NT2/D1 (cell line): ENCODE results near the gene PCDH7.

ENCODE experiments used
- DNase-seq: peaks from one replicate; pipeline ENCODE4 v3.0.0-alpha.2; 2011; ENCODE audit warnings: low read depth, low spot score
- H3K27me3 ChIP-seq: 2 replicates; pipeline ENCODE4 v1.6.0; 2011; ENCODE audit warnings: mild to moderate bottlenecking; ENCODE audit not compliant: insufficient read length, insufficient read depth
- H3K36me3 ChIP-seq: 2 replicates; pipeline ENCODE4 v1.6.1; 2011; ENCODE audit warnings: mild to moderate bottlenecking, low read length, mixed read lengths; ENCODE audit not compliant: insufficient read depth, insufficient read length
- H3K4me1 ChIP-seq: 2 replicates; pipeline ENCODE4 v1.5.1; 2011; ENCODE audit not compliant: insufficient read depth, insufficient read length
- H3K4me3 ChIP-seq: 2 replicates; pipeline ENCODE4 v1.5.1; 2011; ENCODE audit warnings: low read depth; ENCODE audit not compliant: insufficient read length
- H3K9ac ChIP-seq: 2 replicates; pipeline ENCODE4 v1.6.0; 2011; ENCODE audit warnings: low read depth; ENCODE audit not compliant: insufficient read length
- H3K9me3 ChIP-seq: 2 replicates; pipeline ENCODE4 v1.5.1; 2011; ENCODE audit warnings: mild to moderate bottlenecking, low read length; ENCODE audit not compliant: insufficient read depth
- SUZ12 ChIP-seq: IDR thresholded peaks from 2 replicates; pipeline ENCODE4 v1.6.1; 2011; ENCODE audit not compliant: insufficient read length, insufficient read depth; ENCODE audit errors: extremely low read depth
- YY1 ChIP-seq: IDR thresholded peaks from 2 replicates; pipeline ENCODE4 v1.6.1; 2011; ENCODE audit not compliant: insufficient read length, insufficient read depth
- ZNF274 ChIP-seq: IDR thresholded peaks from 2 replicates; pipeline ENCODE4 v1.6.1; 2011; ENCODE audit warnings: mild to moderate bottlenecking, low read depth, low read length

The PCDH7 gene, protein sequence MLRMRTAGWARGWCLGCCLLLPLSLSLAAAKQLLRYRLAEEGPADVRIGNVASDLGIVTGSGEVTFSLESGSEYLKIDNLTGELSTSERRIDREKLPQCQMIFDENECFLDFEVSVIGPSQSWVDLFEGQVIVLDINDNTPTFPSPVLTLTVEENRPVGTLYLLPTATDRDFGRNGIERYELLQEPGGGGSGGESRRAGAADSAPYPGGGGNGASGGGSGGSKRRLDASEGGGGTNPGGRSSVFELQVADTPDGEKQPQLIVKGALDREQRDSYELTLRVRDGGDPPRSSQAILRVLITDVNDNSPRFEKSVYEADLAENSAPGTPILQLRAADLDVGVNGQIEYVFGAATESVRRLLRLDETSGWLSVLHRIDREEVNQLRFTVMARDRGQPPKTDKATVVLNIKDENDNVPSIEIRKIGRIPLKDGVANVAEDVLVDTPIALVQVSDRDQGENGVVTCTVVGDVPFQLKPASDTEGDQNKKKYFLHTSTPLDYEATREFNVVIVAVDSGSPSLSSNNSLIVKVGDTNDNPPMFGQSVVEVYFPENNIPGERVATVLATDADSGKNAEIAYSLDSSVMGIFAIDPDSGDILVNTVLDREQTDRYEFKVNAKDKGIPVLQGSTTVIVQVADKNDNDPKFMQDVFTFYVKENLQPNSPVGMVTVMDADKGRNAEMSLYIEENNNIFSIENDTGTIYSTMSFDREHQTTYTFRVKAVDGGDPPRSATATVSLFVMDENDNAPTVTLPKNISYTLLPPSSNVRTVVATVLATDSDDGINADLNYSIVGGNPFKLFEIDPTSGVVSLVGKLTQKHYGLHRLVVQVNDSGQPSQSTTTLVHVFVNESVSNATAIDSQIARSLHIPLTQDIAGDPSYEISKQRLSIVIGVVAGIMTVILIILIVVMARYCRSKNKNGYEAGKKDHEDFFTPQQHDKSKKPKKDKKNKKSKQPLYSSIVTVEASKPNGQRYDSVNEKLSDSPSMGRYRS (N-terminal part only)

DNA sequence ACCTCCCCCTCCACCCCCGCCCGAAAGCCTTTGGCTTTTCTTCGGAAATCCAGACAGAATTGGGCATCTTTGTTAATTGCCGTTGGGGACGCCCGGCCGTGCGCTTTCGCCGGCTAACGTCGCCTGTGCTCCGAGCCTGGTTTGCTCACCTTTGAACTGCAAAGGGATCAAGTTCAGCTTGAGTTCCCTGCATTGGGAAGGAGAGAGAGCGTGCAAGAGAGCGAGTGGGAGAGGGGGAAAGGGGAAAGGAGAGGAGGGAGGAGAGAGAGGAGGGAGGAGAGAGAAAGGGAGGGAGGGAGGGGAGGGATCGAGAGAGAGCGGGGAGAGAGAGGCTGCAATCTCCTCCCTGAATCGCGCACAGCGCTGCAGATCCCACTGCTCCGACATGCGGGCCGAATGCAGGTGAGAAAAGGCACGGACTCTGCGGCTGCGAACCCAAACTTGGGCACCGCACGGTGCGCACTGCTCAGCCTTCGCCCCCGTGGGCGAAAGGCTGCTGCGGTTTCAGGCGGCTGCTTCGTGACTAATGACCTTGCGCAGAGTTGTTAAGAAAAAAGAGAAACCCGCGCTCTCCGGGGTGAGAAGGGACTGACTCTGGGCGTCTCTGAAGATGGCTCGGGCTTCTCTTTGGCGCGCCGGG lies at the start of gene PCDH7:
TSS of gene PCDH7 (plus strand) at position 349 of the 640 bp plus-strand sequence. CDS start 1,054 bp downstream, outside the sequence.
- Histone ChIP-seq H3K36me3 (peaks cover 20% of the 10 kb centered on the region), H3K27me3 (peaks cover 38% of the 10 kb centered on the region), H3K9ac (peak within 1 kb of the TSS; percentile 87), H3K4me3 (peak within 1 kb of the TSS; percentile 80), H3K9me3 (peaks cover 17% of the 10 kb centered on the region; the same call in 1 of the 2 replicates), H3K4me1 (peaks cover 2% of the 10 kb centered on the region)
- peak; percentile 42 for DNase-seq
- no peak for TF ChIP-seq SUZ12
- TF ChIP-seq YY1, result no peak
- no peak for TF ChIP-seq ZNF274

DNA sequence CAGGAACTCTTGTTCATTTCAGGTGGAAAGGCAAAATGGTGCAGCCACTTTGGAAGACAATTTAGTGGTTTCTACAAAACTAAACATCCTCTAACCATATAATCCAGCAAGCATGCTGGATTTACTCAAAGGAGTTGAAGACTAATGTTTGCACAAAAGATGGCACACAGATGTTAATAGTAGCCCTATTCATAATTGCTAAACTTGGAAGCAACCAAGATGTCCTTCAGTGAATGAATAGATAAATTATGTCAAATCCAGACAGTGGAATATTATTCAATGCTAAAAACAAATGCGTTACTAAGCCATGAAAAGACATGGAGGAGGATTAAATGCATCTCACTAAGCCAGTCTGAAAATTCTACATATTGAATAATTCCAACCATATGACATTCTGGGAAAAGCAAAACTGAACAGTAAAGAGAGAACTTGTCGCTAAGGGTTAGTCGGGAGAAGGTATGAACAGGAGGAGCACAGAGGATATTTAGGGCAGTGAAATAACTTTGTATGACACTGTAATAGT lies 48.2 kb upstream of the PCDH7 start:
- no peak overlapping the region for H3K4me3 ChIP-seq
- TF ChIP-seq SUZ12, result no peak
- TF ChIP-seq ZNF274, result no peak
- TF ChIP-seq YY1, result no peak
- H3K36me3 ChIP-seq, result no peaks in the 10 kb centered on the region
- 0 out of 2 replicates have a peak, but pooled peaks cover 4% of the 10 kb centered on the region for H3K9me3 ChIP-seq
- no peaks in the 10 kb centered on the region for H3K4me1 ChIP-seq
- no peaks in the 10 kb centered on the region for H3K27me3 ChIP-seq
- no peak overlapping the region for H3K9ac ChIP-seq
- DNase-seq, result no peak

DNA sequence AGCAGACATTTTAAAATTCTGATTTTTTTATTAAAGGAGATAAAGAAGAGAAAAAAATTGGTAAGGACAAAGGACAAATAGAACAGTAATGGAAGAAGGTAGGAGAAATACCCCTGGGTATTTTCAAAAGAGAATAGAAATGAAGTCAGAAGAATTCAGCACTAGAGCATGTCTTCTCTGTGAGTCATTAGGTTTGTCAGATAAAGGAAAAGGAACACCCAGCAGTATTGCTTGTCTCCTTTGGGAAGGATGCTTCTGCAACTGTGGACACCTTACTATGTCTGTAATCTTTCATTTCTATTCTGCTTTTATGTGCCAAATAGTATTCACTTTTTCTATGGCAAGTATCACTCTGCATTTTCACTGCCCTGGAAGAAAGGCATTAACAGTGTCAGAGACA lies 24.0 kb upstream of the PCDH7 start:
- Histone ChIP-seq H3K9me3 (no peaks in the 10 kb centered on the region), H3K27me3 (no peaks in the 10 kb centered on the region), H3K4me1 (no peaks in the 10 kb centered on the region), H3K9ac (no peak overlapping the region), H3K4me3 (no peak overlapping the region), H3K36me3 (no peaks in the 10 kb centered on the region)
- no peak for TF ChIP-seq ZNF274
- DNase-seq, result no peak

DNA sequence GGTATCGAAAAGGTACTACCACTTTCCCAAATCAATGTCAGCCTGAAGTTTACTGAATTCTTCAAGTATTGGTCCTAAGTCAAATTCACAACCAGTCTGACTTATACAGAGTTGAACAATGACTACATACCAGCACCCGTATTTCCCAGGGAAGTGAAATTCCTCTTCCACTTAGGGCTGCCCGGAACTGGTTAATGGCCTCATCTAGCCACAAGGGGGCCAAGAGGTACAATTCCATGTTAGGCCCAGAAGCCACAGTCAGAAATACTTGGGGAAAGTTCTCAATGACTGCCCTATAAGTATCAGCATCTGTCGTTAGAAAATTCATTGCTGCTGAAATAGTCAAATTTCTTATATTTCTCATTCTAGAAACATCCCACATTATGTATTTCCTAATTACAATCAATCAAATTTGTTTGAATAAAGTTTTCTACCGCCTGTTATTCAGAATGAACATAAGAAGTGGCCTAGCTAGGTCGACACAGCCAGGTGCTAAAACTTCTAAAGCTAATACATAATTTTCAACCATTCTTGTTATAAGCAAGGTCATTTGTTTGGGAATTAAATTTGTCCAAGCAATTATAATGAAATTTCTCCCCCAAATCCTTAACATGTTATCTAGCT lies 5.6 kb upstream of the PCDH7 start:
- Histone ChIP-seq H3K9me3 (peaks cover 8% of the 10 kb centered on the region; the same call in 1 of the 2 replicates), H3K4me3 (no peak overlapping the region), H3K27me3 (peaks cover 13% of the 10 kb centered on the region), H3K4me1 (no peaks in the 10 kb centered on the region), H3K9ac (no peak overlapping the region), H3K36me3 (no peaks in the 10 kb centered on the region)
- peak; percentile 70 for DNase-seq
- TF ChIP-seq YY1 (no peak), ZNF274 (no peak), SUZ12 (no peak)

DNA sequence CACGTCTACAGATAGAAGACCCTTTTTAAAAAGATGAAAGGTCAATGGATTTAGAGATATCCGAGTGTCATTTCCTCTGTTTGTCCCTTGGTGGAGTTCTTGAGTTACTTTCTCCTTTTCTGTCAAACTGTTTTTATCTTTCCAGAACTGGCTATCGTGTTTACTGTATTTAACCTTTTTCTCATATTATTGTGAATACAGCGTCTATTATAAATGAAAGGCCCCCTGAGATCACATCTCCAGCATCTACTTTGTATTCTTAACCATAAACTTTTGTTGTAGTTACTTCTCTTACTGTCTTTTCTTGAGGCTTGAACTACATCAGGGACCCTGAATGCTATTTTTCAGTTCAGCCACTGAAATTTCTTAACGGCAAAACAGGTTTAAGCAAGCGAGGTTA lies 4.0 kb upstream of the PCDH7 start:
- Histone ChIP-seq H3K36me3 (no peaks in the 10 kb centered on the region), H3K9me3 (no peaks in the 10 kb centered on the region), H3K9ac (no peak overlapping the region), H3K27me3 (peaks cover 17% of the 10 kb centered on the region), H3K4me1 (no peaks in the 10 kb centered on the region), H3K4me3 (peak overlapping the region; percentile 30)
- no peak for TF ChIP-seq ZNF274
- TF ChIP-seq YY1, result no peak
- TF ChIP-seq SUZ12, result no peak
- DNase-seq, result no peak

DNA sequence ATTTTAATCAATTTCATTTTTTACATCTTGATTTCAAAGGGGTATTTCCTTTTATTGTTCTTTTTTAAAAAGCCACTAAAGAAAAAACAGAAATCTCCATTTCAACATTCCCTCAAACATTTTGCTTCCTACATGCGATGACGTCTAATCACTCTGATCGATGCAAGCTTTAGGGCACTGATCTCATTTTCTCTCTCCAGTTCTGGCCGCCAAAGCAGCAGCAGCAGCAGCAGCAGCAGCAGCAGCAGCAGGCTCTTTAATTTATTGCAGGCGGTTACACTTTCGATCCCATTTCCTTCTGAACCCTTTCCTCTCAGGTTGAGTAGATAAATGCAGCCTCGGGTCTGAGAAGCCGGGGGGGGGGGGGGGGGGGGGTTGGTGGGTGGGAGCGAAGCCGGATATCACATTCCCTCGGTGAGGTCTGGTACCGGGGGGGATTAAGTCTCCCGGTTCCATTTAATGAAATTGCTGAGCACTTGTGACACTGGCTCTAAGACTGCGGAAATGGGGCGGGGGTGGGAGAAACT lies 3.4 kb upstream of the PCDH7 start:
- Histone ChIP-seq H3K4me3 (peak overlapping the region; percentile 80), H3K36me3 (no peaks in the 10 kb centered on the region), H3K4me1 (peaks cover 2% of the 10 kb centered on the region), H3K9me3 (no peaks in the 10 kb centered on the region), H3K9ac (peak overlapping the region; percentile 63), H3K27me3 (peaks cover 22% of the 10 kb centered on the region)
- TF ChIP-seq YY1 (no peak), SUZ12 (no peak), ZNF274 (no peak)
- DNase-seq, result peak; percentile 56
